HG02763 (cell line): ENCODE measurements around the gene VPREB1.
"Not testable (repeated sequence)": the region's sequence is repeated elsewhere in the genome, so short reads cannot be mapped to it uniquely, and the experiment has no call there.

Experiments
- ATAC-seq: cut with Tn5 transposase; IDR thresholded peaks from one replicate; pipeline ENCODE4 v1.9.1; 2021; ENCODE audit warnings: mild to moderate bottlenecking, moderate library complexity; ENCODE audit not compliant: unreplicated experiment

VPREB1 gene

GRCh38 chr22:22245256-22245909 is 797 bp downstream of the VPREB1 start:
- no peak for ATAC-seq

- ATAC-seq: no peak
Measured at GRCh38 chr22:22245935-22246525, 1.4 kb downstream of the VPREB1 start.

- no peak for ATAC-seq
Measured at GRCh38 chr22:22246706-22247105, 2.1 kb downstream of the VPREB1 start.

- ATAC-seq: no peak
Measured at GRCh38 chr22:22248878-22249277, 4.3 kb downstream of the VPREB1 start.

GRCh38 chr22:22250651-22251050 is 6.1 kb downstream of the VPREB1 start:
- not testable (repeated sequence) for ATAC-seq

GRCh38 chr22:22256133-22256532 is 11.5 kb downstream of the VPREB1 start:
- not testable (repeated sequence) for ATAC-seq

- not testable (repeated sequence) for ATAC-seq
Measured at GRCh38 chr22:22258597-22259415, 14.2 kb downstream of the VPREB1 start.

- ATAC-seq: not testable (repeated sequence)
Measured at GRCh38 chr22:22260169-22260568, 15.6 kb downstream of the VPREB1 start.

- not testable (repeated sequence) for ATAC-seq
Measured at GRCh38 chr22:22260586-22260985, 16.0 kb downstream of the VPREB1 start.

GRCh38 chr22:22262332-22263074 is 17.9 kb downstream of the VPREB1 start:
- not testable (repeated sequence) for ATAC-seq

- ATAC-seq: not testable (repeated sequence)
Measured at GRCh38 chr22:22263823-22264222, 19.2 kb downstream of the VPREB1 start.

GRCh38 chr22:22270036-22270676 is 25.6 kb downstream of the VPREB1 start:
- not testable (repeated sequence) for ATAC-seq

GRCh38 chr22:22277423-22277822 is 32.8 kb downstream of the VPREB1 start:
- ATAC-seq: not testable (repeated sequence)

- ATAC-seq: not testable (repeated sequence)
Measured at GRCh38 chr22:22284962-22285756, 40.6 kb downstream of the VPREB1 start.

GRCh38 chr22:22286390-22287105 is 42.0 kb downstream of the VPREB1 start:
- ATAC-seq: not testable (repeated sequence)

GRCh38 chr22:22287106-22287626 is 42.6 kb downstream of the VPREB1 start:
- not testable (repeated sequence) for ATAC-seq

- not testable (repeated sequence) for ATAC-seq
Measured at GRCh38 chr22:22289666-22290065, 45.1 kb downstream of the VPREB1 start.

- ATAC-seq: not testable (repeated sequence)
Measured at GRCh38 chr22:22291129-22291806, 46.7 kb downstream of the VPREB1 start.
